SK-N-SH (cell line): Measurements from ENCODE around the gene CD109.

ENCODE experiments used
- ELF1 ChIP-seq: IDR thresholded peaks from 2 replicates; pipeline ENCODE4 v1.4.0; 2012
- EZH2phosphoT487 ChIP-seq: fragments of 200-600 bp; sonication (generic); IDR thresholded peaks from 2 replicates; pipeline ENCODE4 v1.6.1; 2017; ENCODE audit warnings: low read depth, mixed run types, mild to moderate bottlenecking, antibody characterized with exemption, moderate library complexity, borderline replicate concordance
- FOXJ3 ChIP-seq: sonication (generic); formaldehyde crosslinking; IDR thresholded peaks from 2 replicates; pipeline ENCODE4 v1.5.1; 2020; ENCODE audit warnings: mild to moderate bottlenecking, missing genetic modification reagents
- FOXM1 ChIP-seq: IDR thresholded peaks from 2 replicates; pipeline ENCODE4 v1.4.0; 2012; ENCODE audit warnings: low read depth, mild to moderate bottlenecking
- NFIC ChIP-seq: IDR thresholded peaks from 2 replicates; pipeline ENCODE4 v1.4.0; 2012; ENCODE audit warnings: borderline replicate concordance
- POLR2AphosphoS5 ChIP-seq: IDR thresholded peaks from 2 replicates; pipeline ENCODE4 v1.6.1; 2012; ENCODE audit warnings: low read depth, low read length
- RAD21 ChIP-seq: IDR thresholded peaks from 2 replicates; pipeline ENCODE4 v1.6.1; 2012; ENCODE audit warnings: mild to moderate bottlenecking, low read length
- RFX5 ChIP-seq: IDR thresholded peaks from 2 replicates; pipeline ENCODE4 v1.6.1; 2012; ENCODE audit warnings: mild to moderate bottlenecking, improper control_type of control experiment, low read length
- RXRA ChIP-seq: IDR thresholded peaks from 2 replicates; pipeline ENCODE4 v1.4.0; 2012; ENCODE audit warnings: low read depth, mild to moderate bottlenecking, borderline replicate concordance
- TCF12 ChIP-seq: IDR thresholded peaks from 2 replicates; pipeline ENCODE4 v1.4.0; 2012
- USF2 ChIP-seq: fragments of 150-350 bp; IDR thresholded peaks from 2 replicates; pipeline ENCODE4 v1.6.1; 2017; ENCODE audit warnings: antibody characterized with exemption, low read length, low read depth, borderline replicate concordance
- TF ChIP-seq, protein P1 (sequence below): fragments of 200-600 bp; sonication (generic); IDR thresholded peaks from 2 replicates; pipeline ENCODE4 v1.6.1; 2017; ENCODE audit warnings: antibody characterized with exemption, mild to moderate bottlenecking, moderate library complexity
- TF ChIP-seq, protein P2 (sequence below): IDR thresholded peaks from 2 replicates; pipeline ENCODE4 v1.4.0; 2012; ENCODE audit warnings: low read depth, borderline replicate concordance

- TF ChIP-seq, protein P1, sequence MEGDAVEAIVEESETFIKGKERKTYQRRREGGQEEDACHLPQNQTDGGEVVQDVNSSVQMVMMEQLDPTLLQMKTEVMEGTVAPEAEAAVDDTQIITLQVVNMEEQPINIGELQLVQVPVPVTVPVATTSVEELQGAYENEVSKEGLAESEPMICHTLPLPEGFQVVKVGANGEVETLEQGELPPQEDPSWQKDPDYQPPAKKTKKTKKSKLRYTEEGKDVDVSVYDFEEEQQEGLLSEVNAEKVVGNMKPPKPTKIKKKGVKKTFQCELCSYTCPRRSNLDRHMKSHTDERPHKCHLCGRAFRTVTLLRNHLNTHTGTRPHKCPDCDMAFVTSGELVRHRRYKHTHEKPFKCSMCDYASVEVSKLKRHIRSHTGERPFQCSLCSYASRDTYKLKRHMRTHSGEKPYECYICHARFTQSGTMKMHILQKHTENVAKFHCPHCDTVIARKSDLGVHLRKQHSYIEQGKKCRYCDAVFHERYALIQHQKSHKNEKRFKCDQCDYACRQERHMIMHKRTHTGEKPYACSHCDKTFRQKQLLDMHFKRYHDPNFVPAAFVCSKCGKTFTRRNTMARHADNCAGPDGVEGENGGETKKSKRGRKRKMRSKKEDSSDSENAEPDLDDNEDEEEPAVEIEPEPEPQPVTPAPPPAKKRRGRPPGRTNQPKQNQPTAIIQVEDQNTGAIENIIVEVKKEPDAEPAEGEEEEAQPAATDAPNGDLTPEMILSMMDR: no peak
- TF ChIP-seq FOXJ3 (CRISPR knock-in tag): no peak
- no peak for TF ChIP-seq POLR2AphosphoS5
- TF ChIP-seq RAD21: no peak
- no peak for TF ChIP-seq EZH2phosphoT487
- TF ChIP-seq, protein P2, sequence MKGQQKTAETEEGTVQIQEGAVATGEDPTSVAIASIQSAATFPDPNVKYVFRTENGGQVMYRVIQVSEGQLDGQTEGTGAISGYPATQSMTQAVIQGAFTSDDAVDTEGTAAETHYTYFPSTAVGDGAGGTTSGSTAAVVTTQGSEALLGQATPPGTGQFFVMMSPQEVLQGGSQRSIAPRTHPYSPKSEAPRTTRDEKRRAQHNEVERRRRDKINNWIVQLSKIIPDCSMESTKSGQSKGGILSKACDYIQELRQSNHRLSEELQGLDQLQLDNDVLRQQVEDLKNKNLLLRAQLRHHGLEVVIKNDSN: no peak
- TF ChIP-seq NFIC: no peak
- TF ChIP-seq RFX5: no peak
- TF ChIP-seq RXRA: no peak
- no peak for TF ChIP-seq TCF12
- TF ChIP-seq ELF1: no peak
- TF ChIP-seq USF2: no peak
- TF ChIP-seq FOXM1: no peak
These were observed 127.8 kb downstream of the CD109 start for GRCh38 chr6:73823832-73824231.
